ENCODE measurements around the gene APC2.
A peak's percentile ranks its signal among the peaks of the same experiment; 100 is the strongest.

APC2 gene

DNA sequence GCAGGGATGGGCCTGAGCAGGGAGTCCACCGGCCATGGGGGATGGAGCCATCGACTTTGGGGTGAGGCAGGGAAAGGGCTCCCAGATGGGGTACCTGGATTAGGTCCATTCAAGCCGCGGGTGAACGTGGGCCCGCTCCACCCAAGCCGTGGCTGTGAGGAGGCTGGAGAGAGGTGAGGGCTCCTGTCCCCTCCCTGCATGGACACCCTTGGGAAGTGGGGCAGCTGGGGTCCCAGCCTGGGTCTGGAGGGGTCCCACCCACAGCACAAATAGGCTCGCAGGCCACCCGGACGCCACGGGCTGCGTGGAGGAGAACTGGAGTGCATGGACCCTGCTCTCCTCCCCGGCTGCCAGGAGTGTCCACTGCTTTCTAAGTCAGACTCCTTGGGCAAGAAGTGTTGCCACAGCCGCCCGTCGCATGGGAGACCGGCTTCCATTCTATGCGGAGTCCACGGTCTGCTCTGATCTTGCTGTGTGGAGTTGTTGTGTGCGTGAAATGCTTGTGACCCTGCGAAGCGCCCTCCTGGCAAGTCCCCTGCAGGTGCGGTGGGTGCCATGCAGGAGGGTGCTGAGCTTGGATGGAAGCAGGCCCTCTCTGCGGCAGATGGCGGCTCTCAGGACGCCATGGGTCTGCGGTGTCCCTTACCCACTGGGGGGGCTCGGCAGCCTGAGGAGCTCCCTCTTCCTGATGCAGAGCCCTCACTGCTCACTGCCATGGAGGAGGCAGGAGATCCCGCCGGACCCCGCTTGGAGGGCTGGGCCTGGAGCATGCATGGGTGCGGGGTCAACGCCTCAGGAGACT lies 40.5 kb upstream of the APC2 start:
- H3K4me1 Mint-ChIP-seq = peaks cover 46% of the 10 kb centered on the region
- H3K36me3 Mint-ChIP-seq (ENCODE audit: low read depth) = peaks cover 12% of the 10 kb centered on the region
- peak overlapping the region; percentile 91 for H3K4me3 Mint-ChIP-seq
- TF ChIP-seq, protein P1, sequence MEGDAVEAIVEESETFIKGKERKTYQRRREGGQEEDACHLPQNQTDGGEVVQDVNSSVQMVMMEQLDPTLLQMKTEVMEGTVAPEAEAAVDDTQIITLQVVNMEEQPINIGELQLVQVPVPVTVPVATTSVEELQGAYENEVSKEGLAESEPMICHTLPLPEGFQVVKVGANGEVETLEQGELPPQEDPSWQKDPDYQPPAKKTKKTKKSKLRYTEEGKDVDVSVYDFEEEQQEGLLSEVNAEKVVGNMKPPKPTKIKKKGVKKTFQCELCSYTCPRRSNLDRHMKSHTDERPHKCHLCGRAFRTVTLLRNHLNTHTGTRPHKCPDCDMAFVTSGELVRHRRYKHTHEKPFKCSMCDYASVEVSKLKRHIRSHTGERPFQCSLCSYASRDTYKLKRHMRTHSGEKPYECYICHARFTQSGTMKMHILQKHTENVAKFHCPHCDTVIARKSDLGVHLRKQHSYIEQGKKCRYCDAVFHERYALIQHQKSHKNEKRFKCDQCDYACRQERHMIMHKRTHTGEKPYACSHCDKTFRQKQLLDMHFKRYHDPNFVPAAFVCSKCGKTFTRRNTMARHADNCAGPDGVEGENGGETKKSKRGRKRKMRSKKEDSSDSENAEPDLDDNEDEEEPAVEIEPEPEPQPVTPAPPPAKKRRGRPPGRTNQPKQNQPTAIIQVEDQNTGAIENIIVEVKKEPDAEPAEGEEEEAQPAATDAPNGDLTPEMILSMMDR (IDR thresholded peaks at IDR 0.05) = no peak
- H3K27ac Mint-ChIP-seq = peak overlapping the region; percentile 88
- no peaks in the 10 kb centered on the region for H3K9me3 Mint-ChIP-seq
- H3K27me3 Mint-ChIP-seq (ENCODE audit: low read depth, poor library complexity) = peaks cover 20% of the 10 kb centered on the region
- DNase-seq = no peak

DNA sequence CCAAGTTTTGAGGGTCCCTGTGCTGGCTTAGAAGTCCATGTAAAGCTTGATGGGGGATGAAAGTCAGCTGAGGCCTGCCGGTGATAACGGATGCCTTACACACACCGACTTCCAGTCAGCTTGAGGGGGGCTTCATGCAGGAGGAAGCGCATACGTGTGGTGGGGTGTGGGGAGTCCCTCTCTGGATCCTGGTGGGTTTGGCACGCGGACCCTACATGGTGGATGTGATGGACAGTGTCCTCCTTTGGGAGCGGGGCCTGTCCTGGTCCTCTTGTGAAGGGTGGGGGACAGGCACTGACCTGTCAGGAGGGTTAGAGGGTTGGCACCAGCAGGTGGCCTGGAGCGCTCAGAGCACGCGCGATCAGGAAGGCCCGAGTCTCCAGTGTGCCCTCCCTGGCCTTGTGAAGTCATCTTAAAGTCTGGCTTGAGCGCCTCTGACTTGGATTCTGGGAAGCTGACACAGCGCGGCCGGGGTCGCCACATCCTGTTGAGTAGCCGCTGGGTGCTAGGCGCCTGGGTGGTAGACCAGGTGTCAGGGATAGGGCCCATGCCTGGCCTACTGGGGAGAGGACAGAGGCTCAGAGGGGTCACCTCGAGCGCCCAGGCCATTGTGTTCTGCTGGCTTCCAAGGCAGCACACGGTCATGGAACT lies 39.7 kb upstream of the APC2 start:
- H3K9me3 Mint-ChIP-seq = no peaks in the 10 kb centered on the region
- H3K27ac Mint-ChIP-seq = peak overlapping the region; percentile 83
- TF ChIP-seq, protein P1 (IDR thresholded peaks at IDR 0.05) = no peak
- H3K4me3 Mint-ChIP-seq = peak overlapping the region; percentile 91
- no peak for DNase-seq
- H3K27me3 Mint-ChIP-seq (ENCODE audit: low read depth, poor library complexity) = peaks cover 13% of the 10 kb centered on the region
- peaks cover 51% of the 10 kb centered on the region for H3K4me1 Mint-ChIP-seq
- H3K36me3 Mint-ChIP-seq (ENCODE audit: low read depth) = peaks cover 12% of the 10 kb centered on the region

GRCh38 chr19:1410789-1411188 lies 39.1 kb upstream of the APC2 start:
- Mint-ChIP-seq H3K27ac (peak overlapping the region; percentile 43), H3K4me1 (peaks cover 57% of the 10 kb centered on the region), H3K9me3 (no peaks in the 10 kb centered on the region), H3K36me3 (ENCODE audit: low read depth) (peaks cover 12% of the 10 kb centered on the region), H3K4me3 (peak overlapping the region; percentile 91), H3K27me3 (ENCODE audit: low read depth, poor library complexity) (peaks cover 11% of the 10 kb centered on the region)
- DNase-seq = no peak
- TF ChIP-seq, protein P1 (IDR thresholded peaks at IDR 0.05) = no peak

DNA sequence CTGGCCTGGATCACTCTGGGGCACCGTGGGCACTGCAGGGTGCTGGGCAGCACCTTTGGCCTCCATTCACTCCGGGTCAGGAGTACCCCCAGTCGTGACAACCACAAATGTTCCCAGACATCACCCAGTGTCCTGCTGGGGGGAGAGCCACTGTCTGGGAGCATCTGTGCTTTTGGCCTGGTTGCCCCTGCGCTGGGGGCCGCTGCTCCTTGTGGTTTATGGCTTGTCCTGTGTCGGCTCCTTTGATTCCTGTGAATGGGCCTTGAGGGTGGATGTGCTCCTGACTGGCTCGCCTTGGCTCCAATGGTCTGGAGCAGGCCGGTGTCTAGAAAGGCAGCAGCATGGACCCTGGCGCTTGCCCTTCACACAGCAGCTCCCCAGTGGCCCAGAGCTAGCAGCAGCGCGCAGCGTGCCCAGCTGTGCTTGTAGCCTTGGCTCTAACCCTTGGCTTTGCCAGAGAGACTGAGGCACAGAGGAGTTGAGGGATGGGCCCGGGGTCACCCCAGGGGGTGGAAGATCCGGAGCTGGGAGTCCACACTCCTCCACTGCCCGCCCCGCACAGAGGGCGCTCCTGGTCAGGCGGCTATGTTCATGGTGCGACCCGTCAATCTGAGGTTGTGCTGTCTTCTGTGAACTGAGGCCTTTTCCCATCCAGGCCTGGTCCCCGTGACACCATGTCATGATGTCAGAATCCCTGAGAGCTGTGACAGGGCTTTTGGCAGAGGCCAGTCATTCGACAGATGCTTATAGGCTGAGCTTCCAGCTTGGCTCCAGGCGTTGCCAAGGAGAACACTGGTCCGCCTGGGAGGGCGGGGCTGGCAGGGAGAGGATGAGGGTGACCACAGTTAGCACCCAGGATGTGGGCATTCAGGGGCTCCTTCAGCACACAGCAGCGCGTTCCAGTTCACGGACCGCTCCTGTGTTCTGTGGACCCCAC lies 38.4 kb upstream of the APC2 start:
- Mint-ChIP-seq H3K9me3 (no peaks in the 10 kb centered on the region), H3K4me3 (peak overlapping the region; percentile 91)
- TF ChIP-seq, protein P1 (IDR thresholded peaks at IDR 0.05) = no peak

DNA sequence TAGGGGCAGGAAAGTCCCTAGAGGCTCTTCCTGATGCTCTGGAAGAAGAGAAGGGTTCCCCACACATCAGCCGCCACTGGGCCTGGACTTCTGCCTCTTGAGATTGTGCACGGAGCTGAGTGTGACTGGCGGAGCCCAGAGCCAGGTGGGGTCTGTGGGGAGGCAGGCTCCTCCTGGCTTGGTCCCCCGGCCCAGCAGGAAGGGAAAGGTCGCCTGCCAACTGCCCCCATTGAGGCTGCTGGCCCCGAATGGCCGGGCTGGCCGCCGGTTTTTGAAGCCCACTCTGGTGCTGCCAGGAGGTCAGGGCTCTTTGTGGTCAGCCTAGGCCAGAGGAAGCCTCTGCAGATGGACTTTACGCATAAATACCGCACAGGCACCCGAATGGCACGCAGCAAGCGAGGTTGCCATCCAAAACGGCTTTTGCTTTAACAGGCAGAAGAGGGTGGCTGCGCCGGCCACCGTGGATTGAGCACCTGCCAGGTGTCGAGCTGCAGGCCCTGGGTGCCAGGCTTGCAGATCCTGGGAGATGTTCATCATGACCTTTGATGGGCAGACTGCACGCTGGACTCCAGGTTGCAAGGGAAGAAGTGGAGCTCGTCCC lies 37.5 kb upstream of the APC2 start:
- no peaks in the 10 kb centered on the region for H3K27me3 Mint-ChIP-seq (ENCODE audit: low read depth, poor library complexity)
- H3K9me3 Mint-ChIP-seq = no peaks in the 10 kb centered on the region
- H3K4me3 Mint-ChIP-seq = no peak overlapping the region
- no peak for DNase-seq
- H3K4me1 Mint-ChIP-seq = peaks cover 73% of the 10 kb centered on the region
- TF ChIP-seq, protein P1 (IDR thresholded peaks at IDR 0.05) = no peak
- peaks cover 14% of the 10 kb centered on the region for H3K36me3 Mint-ChIP-seq (ENCODE audit: low read depth)
- no peak overlapping the region for H3K27ac Mint-ChIP-seq

More for the DNA sequence above, 38.4 kb upstream of the APC2 start:
- no peak for DNase-seq
- Mint-ChIP-seq H3K27ac (peak overlapping the region; percentile 29), H3K4me1 (peaks cover 64% of the 10 kb centered on the region), H3K27me3 (ENCODE audit: low read depth, poor library complexity) (peaks cover 4% of the 10 kb centered on the region), H3K36me3 (ENCODE audit: low read depth) (peaks cover 12% of the 10 kb centered on the region)

Measured in nephron progenitor cell (in vitro differentiated cells).